GM18498 (cell line): ENCODE data around the gene PGA5.
"Not testable (repeated sequence)": the region's sequence is repeated elsewhere in the genome, so short reads cannot be mapped to it uniquely, and the experiment has no call there.

Experiments used
- ATAC-seq: cut with Tn5 transposase; IDR thresholded peaks from one replicate; pipeline ENCODE4 v1.9.1; 2021; ENCODE audit warnings: mild to moderate bottlenecking, moderate library complexity; ENCODE audit not compliant: unreplicated experiment

Gene PGA5

GRCh38 chr11:61226457-61227137 lies 14.4 kb upstream of the PGA5 start:
- ATAC-seq, result not testable (repeated sequence)

GRCh38 chr11:61229458-61229857 lies 11.5 kb upstream of the PGA5 start:
- ATAC-seq, result not testable (repeated sequence)

- ATAC-seq, result not testable (repeated sequence)
These were observed 9.9 kb upstream of the PGA5 start for GRCh38 chr11:61231033-61231432.

GRCh38 chr11:61231585-61231984 lies 9.4 kb upstream of the PGA5 start:
- ATAC-seq, result not testable (repeated sequence)

- not testable (repeated sequence) for ATAC-seq
These were observed 8.3 kb upstream of the PGA5 start for GRCh38 chr11:61232548-61233145.

- ATAC-seq, result not testable (repeated sequence)
These were observed 3.8 kb upstream of the PGA5 start for GRCh38 chr11:61237130-61237529.

- ATAC-seq, result not testable (repeated sequence)
These were observed 687 bp upstream of the PGA5 start for GRCh38 chr11:61240288-61240687.

- not testable (repeated sequence) for ATAC-seq
These were observed 551 bp downstream of the PGA5 start for GRCh38 chr11:61241526-61241925.

GRCh38 chr11:61245284-61245964 lies 4.4 kb downstream of the PGA5 start:
- ATAC-seq, result not testable (repeated sequence)

- ATAC-seq, result not testable (repeated sequence)
These were observed 7.1 kb downstream of the PGA5 start for GRCh38 chr11:61248071-61248470.

GRCh38 chr11:61249201-61249600 lies 8.2 kb downstream of the PGA5 start:
- ATAC-seq, result not testable (repeated sequence)

- not testable (repeated sequence) for ATAC-seq
These were observed 10.1 kb downstream of the PGA5 start for GRCh38 chr11:61250796-61251765.

GRCh38 chr11:61252332-61252731 lies 11.4 kb downstream of the PGA5 start:
- not testable (repeated sequence) for ATAC-seq

- ATAC-seq, result peak; percentile 60
These were observed 13.5 kb downstream of the PGA5 start for GRCh38 chr11:61254403-61255025.

- ATAC-seq, result no peak
These were observed 15.9 kb downstream of the PGA5 start for GRCh38 chr11:61256710-61257482.

- ATAC-seq, result no peak
These were observed 17.6 kb downstream of the PGA5 start for GRCh38 chr11:61258546-61258945.

- ATAC-seq, result no peak
These were observed 18.4 kb downstream of the PGA5 start for GRCh38 chr11:61259363-61259762.

- ATAC-seq, result no peak
These were observed 23.4 kb downstream of the PGA5 start for GRCh38 chr11:61264371-61264770.

- no peak for ATAC-seq
These were observed 23.8 kb downstream of the PGA5 start for GRCh38 chr11:61264795-61265194.

- no peak for ATAC-seq
These were observed 24.4 kb downstream of the PGA5 start for GRCh38 chr11:61265357-61265756.
